Activated CD8-positive, alpha-beta T cell treated with anti-CD3 and anti-CD28 coated beads, Interleukin-2, amount 10 ng/mL, durations not matched to agents 7 days and 5 days (primary cell): ENCODE data around the gene PDE8B. TPM values are rescaled to one million over a fixed set of nuclear protein-coding genes. Genes with fewer than 3 reads are reported as not detected.
"Not testable (repeated sequence)": the region's sequence is repeated elsewhere in the genome, so short reads cannot be mapped to it uniquely, and the experiment has no call there.

Experiments
- ATAC-seq: fragments of 150-1000 bp; cut with Tn5 transposase; one replicate; pipeline ENCODE4 v1.10.0; 2021; ENCODE audit warnings: moderate library complexity
- CTCF ChIA-PET: fragments of 350-600 bp; sonication (Branson Sonifier 250); formaldehyde crosslinking; loops from one replicate; lab custom pipeline; 2021; ENCODE audit warnings: antibody characterized with exemption; lab: Charles Lee
- POLR2A ChIA-PET: fragments of 350-600 bp; sonication (Branson Sonifier 250); formaldehyde crosslinking; loops from one replicate; lab custom pipeline; 2021; ENCODE audit warnings: antibody characterized with exemption; lab: Charles Lee
- DNase-seq: peaks from one replicate; pipeline ENCODE4 v3.0.0-alpha.2; 2020
- H3K27ac Mint-ChIP-seq: one replicate; pipeline ENCODE4 v1.8.0; 2021; ENCODE audit warnings: mild to moderate bottlenecking, mixed read lengths
- H3K27me3 Mint-ChIP-seq: one replicate; pipeline ENCODE4 v1.8.0; 2021; ENCODE audit warnings: low read depth, mixed read lengths
- H3K36me3 Mint-ChIP-seq: one replicate; pipeline ENCODE4 v1.8.0; 2021; ENCODE audit warnings: low read depth, mixed read lengths
- H3K4me1 Mint-ChIP-seq: one replicate; pipeline ENCODE4 v1.8.0; 2021; ENCODE audit warnings: low read depth, mixed read lengths
- H3K4me3 Mint-ChIP-seq: one replicate; pipeline ENCODE4 v1.8.0; 2021; ENCODE audit warnings: mild to moderate bottlenecking, mixed read lengths
- H3K9me3 Mint-ChIP-seq: one replicate; pipeline ENCODE4 v1.8.0; 2022; ENCODE audit warnings: mixed read lengths; ENCODE audit not compliant: insufficient read depth
- total RNA-seq, 2 experiments: library from RNA; stranded (reverse); gene quantifications; one replicate each; pipeline ENCODE4 v1.2.3, GENCODE V29; 2021

Gene PDE8B
- total RNA-seq, 2 experiments from 2014 or later = not detected

DNA sequence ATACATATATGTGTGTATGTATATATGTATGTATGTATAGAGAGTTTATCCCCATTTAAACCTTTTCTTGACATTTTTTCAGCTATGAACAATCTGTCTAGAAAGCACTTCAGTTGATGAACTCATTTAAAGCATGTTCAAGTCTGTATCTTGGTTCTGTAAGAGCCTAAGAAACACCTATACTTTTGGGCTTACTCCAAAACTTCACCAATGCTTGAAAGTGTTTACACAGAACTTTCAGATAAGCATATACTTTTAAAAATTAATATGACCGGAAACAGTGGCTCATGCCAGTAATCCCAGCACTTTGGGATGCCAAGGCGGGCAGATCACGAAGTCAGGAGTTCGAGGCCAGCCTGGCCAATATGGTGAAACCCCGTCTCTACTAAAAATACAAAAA is 250.8 kb downstream of the PDE8B start:
- no peak for DNase-seq
- H3K27ac Mint-ChIP-seq = no peak overlapping the region
- ChIA-PET POLR2A (no interaction called here), CTCF (no interaction called here)
- H3K4me3 Mint-ChIP-seq = no peak overlapping the region
- no peak for ATAC-seq
- peaks cover 2% of the 10 kb centered on the region for H3K4me1 Mint-ChIP-seq
- no peaks in the 10 kb centered on the region for H3K27me3 Mint-ChIP-seq
- H3K9me3 Mint-ChIP-seq = no peaks in the 10 kb centered on the region
- peaks cover 2% of the 10 kb centered on the region for H3K36me3 Mint-ChIP-seq

DNA sequence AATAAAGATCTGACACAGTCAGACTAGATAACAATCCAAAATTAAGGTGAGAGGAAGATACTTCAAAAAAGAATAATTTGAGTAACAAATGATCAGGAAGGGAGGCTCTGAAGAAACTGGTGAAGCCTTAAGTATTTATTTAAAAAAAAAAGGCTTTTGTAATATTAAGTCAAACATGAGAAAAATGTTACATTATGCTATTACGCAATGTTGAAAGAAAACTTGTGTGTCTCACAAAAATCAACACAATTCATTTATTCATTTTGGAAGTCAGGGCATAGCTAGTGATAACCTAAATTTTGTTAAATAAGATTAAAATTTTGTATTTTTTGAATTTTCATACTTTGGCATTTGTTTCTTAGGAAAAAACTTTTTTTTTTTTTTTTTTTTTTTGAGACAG is 253.4 kb downstream of the PDE8B start:
- H3K9me3 Mint-ChIP-seq = no peaks in the 10 kb centered on the region
- peaks cover 2% of the 10 kb centered on the region for H3K4me1 Mint-ChIP-seq
- peaks cover 6% of the 10 kb centered on the region for H3K36me3 Mint-ChIP-seq
- H3K27me3 Mint-ChIP-seq = no peaks in the 10 kb centered on the region
- CTCF ChIA-PET = interaction anchor here (1.4 kb wide), 1 partner anchor 28 kb away, joined by 6 read pairs; the partner anchor contains the start of gene WDR41
- POLR2A ChIA-PET = no interaction called here
- ATAC-seq = no peak
- no peak overlapping the region for H3K27ac Mint-ChIP-seq
- no peak overlapping the region for H3K4me3 Mint-ChIP-seq
- DNase-seq = no peak

DNA sequence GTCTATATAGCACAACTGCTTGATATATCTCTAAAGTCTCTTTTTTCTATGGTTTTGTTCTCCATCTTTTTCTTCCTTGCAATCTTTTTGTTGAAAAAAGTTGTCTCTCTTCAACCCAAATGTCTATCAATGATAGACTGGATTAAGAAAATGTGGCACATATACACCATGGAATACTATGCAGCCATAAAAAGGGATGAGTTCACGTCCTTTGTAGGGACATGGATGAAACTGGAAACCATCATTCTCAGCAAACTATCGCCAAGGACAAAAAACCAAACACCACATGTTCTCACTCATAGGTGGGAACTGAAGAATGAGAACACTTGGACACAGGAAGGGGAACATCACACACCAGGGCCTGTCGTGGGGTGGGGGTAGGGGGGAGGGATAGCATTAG is 258.4 kb downstream of the PDE8B start:
- H3K9me3 Mint-ChIP-seq, ATAC-seq, CTCF ChIA-PET, POLR2A ChIA-PET, H3K27ac Mint-ChIP-seq, H3K4me1 Mint-ChIP-seq, H3K4me3 Mint-ChIP-seq, H3K27me3 Mint-ChIP-seq, DNase-seq: not testable (repeated sequence)
- peaks cover 22% of the 10 kb centered on the region for H3K36me3 Mint-ChIP-seq

DNA sequence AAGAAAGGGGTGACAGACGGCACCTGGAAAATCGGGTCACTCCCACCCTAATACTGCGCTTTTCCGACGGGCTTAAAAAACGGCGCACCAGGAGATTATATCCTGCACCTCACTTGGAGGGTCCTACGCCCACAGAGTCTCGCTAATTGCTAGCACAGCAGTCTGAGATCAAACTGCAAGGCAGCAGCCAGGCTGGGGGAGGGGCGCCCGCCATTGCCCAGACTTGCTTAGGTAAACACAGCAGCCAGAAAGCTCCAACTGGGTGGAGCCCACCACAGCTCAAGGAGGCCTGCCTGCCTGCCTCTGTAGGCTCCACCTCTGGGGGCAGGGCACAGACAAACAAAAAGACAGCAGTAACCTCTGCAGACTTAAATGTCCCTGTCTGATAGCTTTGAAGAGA is 264.6 kb downstream of the PDE8B start:
- H3K4me1 Mint-ChIP-seq, H3K27ac Mint-ChIP-seq, CTCF ChIA-PET, ATAC-seq, H3K4me3 Mint-ChIP-seq, POLR2A ChIA-PET, H3K27me3 Mint-ChIP-seq, DNase-seq, H3K9me3 Mint-ChIP-seq: not testable (repeated sequence)
- peaks cover 18% of the 10 kb centered on the region for H3K36me3 Mint-ChIP-seq

Other genes starting within 250 kb of the PDE8B start
- 10 to 100 TPM; 27.2 to 28.4 TPM for gene AGGF1, start 180.3 kb upstream of the PDE8B start, total RNA-seq
- gene ZBED3, start 123.4 kb upstream of the PDE8B start, total RNA-seq = 1 to 10 TPM; 2.0 TPM